HepG2 (cell line): Measurements from ENCODE around the gene KRT77. TPM values are rescaled to one million over a fixed set of nuclear protein-coding genes. Genes with fewer than 3 reads are reported as not detected.

Experiments
- ATAC-seq: fragments of 200-7000 bp; cut with Tn5 transposase; 3 replicates; pipeline ENCODE4 v1.9.1; 2020; ENCODE audit warnings: mild to moderate bottlenecking, moderate library complexity
- BruUV-seq: library from RNA; stranded (reverse); fragments of 400-500 nt; replicated peaks from 2 replicates; lab custom pipeline; 2021; lab: Mats Ljungman, UMichigan
- CTCF ChIA-PET: fragments of 300-600 bp; formaldehyde crosslinking; extraction: SDS; loops from one replicate; lab custom pipeline; 2021; ENCODE audit warnings: low total read pairs, inconsistent platforms, low intra/inter-chr PET ratio; lab: Yijun Ruan, JAX
- POLR2A ChIA-PET: fragments of 350-600 bp; sonication (Branson Sonifier 250); formaldehyde crosslinking; loops from one replicate; lab custom pipeline; 2020; ENCODE audit warnings: antibody characterized with exemption, inconsistent platforms; lab: Yijun Ruan, JAX
- DNase-seq: peaks from one replicate; pipeline ENCODE4 v3.0.0-alpha.2; 2015; ENCODE audit warnings: low spot score
- FAIRE-seq: peaks from 3 replicates; lab custom pipeline; 2011; peaks lifted over from hg19 to GRCh38; lab: Jason Lieb, UNC
- H2AFZ ChIP-seq: one replicate; pipeline ENCODE4 v1.6.1; 2011; ENCODE audit warnings: low read length, inconsistent platforms
- H3K27ac ChIP-seq: fragments of 300-600 bp; 3 replicates; pipeline ENCODE4 v1.8.0; 2011; ENCODE audit warnings: mixed run types, mild to moderate bottlenecking, mixed read lengths, low read length, inconsistent platforms; ENCODE audit not compliant: insufficient read depth; ENCODE audit errors: extremely low read length
- H3K27me3 ChIP-seq, 2 experiments: fragments of 200-600 bp in 1 of 2; 2 replicates in 1 of 2; 3 replicates in 1 of 2; pipeline versions ENCODE4 v1.6.0 to v1.8.0; 2011; ENCODE audit warnings: low read length in 2 of 2, mild to moderate bottlenecking in 2 of 2, moderate library complexity in 2 of 2, inconsistent platforms in 1 of 2; ENCODE audit not compliant: insufficient read depth in 2 of 2, control insufficient read depth in 1 of 2
- H3K36me3 ChIP-seq, 2 experiments: fragments of 200-600 bp in 1 of 2; replicated peaks in 1 of 2; 2 replicates in 1 of 2; 3 replicates in 1 of 2; pipeline versions ENCODE4 v1.5.1 to v1.8.0; 2011; ENCODE audit warnings: low read length in 2 of 2, inconsistent platforms in 1 of 2; ENCODE audit not compliant: insufficient read depth in 2 of 2, control insufficient read depth in 1 of 2
- H3K4me1 ChIP-seq: 2 replicates; pipeline ENCODE4 v1.5.1; 2012; ENCODE audit warnings: low read length, inconsistent platforms; ENCODE audit not compliant: insufficient read depth
- H3K4me2 ChIP-seq: 2 replicates; pipeline ENCODE4 v1.6.0; 2011; ENCODE audit warnings: low read depth, low read length, inconsistent platforms
- H3K4me3 ChIP-seq, 3 experiments: fragments of 200-600 bp in 1 of 3; sonication (generic), shearing (Covaris generic) in 1 of 3; replicated peaks in 1 of 3; 2 replicates each; pipeline ENCODE4 v1.5.1; 2011 to 2016; ENCODE audit warnings: low read length in 3 of 3, inconsistent platforms in 2 of 3, low read depth in 2 of 3, mild to moderate bottlenecking in 2 of 3, control low read depth in 1 of 3, mixed read lengths in 1 of 3; ENCODE audit not compliant: insufficient read depth in 1 of 3
- H3K79me2 ChIP-seq: one replicate; pipeline ENCODE4 v1.6.1; 2011; ENCODE audit warnings: low read length, inconsistent platforms; ENCODE audit not compliant: insufficient read depth
- H3K9ac ChIP-seq: 2 replicates; pipeline ENCODE4 v1.6.0; 2011; ENCODE audit warnings: mild to moderate bottlenecking, low read depth, low read length, inconsistent platforms; ENCODE audit not compliant: insufficient read depth
- H3K9me3 ChIP-seq: 2 replicates; pipeline ENCODE4 v1.5.1; 2012; ENCODE audit warnings: mild to moderate bottlenecking, low read length
- H4K20me1 ChIP-seq: 2 replicates; pipeline ENCODE4 v1.6.0; 2011; ENCODE audit warnings: inconsistent platforms, mild to moderate bottlenecking, low read length, moderate library complexity; ENCODE audit not compliant: insufficient read depth
- AGO1 ChIP-seq: fragments of 200-400 bp; formaldehyde crosslinking; IDR thresholded peaks from 2 replicates; pipeline ENCODE4 v1.6.1; 2017; ENCODE audit warnings: mild to moderate bottlenecking, low read depth, low read length, moderate library complexity; ENCODE audit not compliant: poor library complexity, severe bottlenecking
- ARNTL ChIP-seq: sonication (generic); formaldehyde crosslinking; IDR thresholded peaks from 2 replicates; pipeline ENCODE4 v1.4.0; 2020; ENCODE audit warnings: mild to moderate bottlenecking, missing genetic modification reagents
- ATF5 ChIP-seq: sonication (generic); formaldehyde crosslinking; IDR thresholded peaks from 2 replicates; pipeline ENCODE4 v1.4.0; 2020; ENCODE audit warnings: mild to moderate bottlenecking, low read depth, missing genetic modification reagents
- BCLAF1 ChIP-seq: fragments of 450-650 bp; IDR thresholded peaks from 2 replicates; pipeline ENCODE4 v1.6.1; 2017; ENCODE audit warnings: mild to moderate bottlenecking
- BRD4 ChIP-seq: sonication (generic); formaldehyde crosslinking; IDR thresholded peaks from 2 replicates; pipeline ENCODE4 v1.4.0; 2020; ENCODE audit warnings: missing genetic modification reagents
- NCOA5 ChIP-seq: sonication (generic); formaldehyde crosslinking; IDR thresholded peaks from 2 replicates; pipeline ENCODE4 v1.4.0; 2020; ENCODE audit warnings: missing genetic modification reagents
- SUZ12 ChIP-seq: fragments of 150-350 bp; IDR thresholded peaks from 2 replicates; pipeline ENCODE4 v1.6.1; 2014; ENCODE audit warnings: low read depth, low read length
- TCF12 ChIP-seq, 2 experiments: fragments of 450-650 bp in 1 of 2; sonication (generic) in 1 of 2; formaldehyde crosslinking in 1 of 2; IDR thresholded peaks; 2 replicates each; pipeline versions ENCODE4 v1.6.1 to v1.8.0; 2017 to 2022; ENCODE audit warnings: antibody characterized with exemption in 1 of 2, mild to moderate bottlenecking in 1 of 2, missing genetic modification reagents in 1 of 2, moderate library complexity in 1 of 2
- ZFP91 ChIP-seq: sonication (generic); formaldehyde crosslinking; IDR thresholded peaks from 2 replicates; pipeline ENCODE4 v1.9.0; 2022; ENCODE audit warnings: missing genetic modification reagents, mild to moderate bottlenecking, borderline replicate concordance
- ZNF180 ChIP-seq: sonication (generic); formaldehyde crosslinking; IDR thresholded peaks from 2 replicates; pipeline ENCODE4 v1.4.0; 2020; ENCODE audit warnings: low read depth, missing genetic modification reagents, borderline replicate concordance
- ZNF484 ChIP-seq: sonication (generic); formaldehyde crosslinking; IDR thresholded peaks from 2 replicates; pipeline ENCODE4 v1.5.1; 2020; ENCODE audit warnings: mild to moderate bottlenecking, low read depth, missing genetic modification reagents, borderline replicate concordance
- ZNF510 ChIP-seq: sonication (generic); formaldehyde crosslinking; IDR thresholded peaks from 2 replicates; pipeline ENCODE4 v1.4.0; 2020; ENCODE audit warnings: low read depth, mild to moderate bottlenecking, missing genetic modification reagents
- ZNF546 ChIP-seq: sonication (generic); formaldehyde crosslinking; conservative IDR thresholded peaks from 2 replicates; pipeline ENCODE4 v1.8.1; 2023; ENCODE audit warnings: mild to moderate bottlenecking, missing genetic modification reagents
- ZNF556 ChIP-seq: sonication (generic); formaldehyde crosslinking; IDR thresholded peaks from 2 replicates; pipeline ENCODE4 v1.4.0; 2020; ENCODE audit warnings: mild to moderate bottlenecking, missing genetic modification reagents, borderline replicate concordance
- WGBS: methylation state at CpG from one replicate; pipeline ENCODE4 v1.1.6; 2017; ENCODE audit warnings: low lambda C conversion rate; 5-methylcytosine and 5-hydroxymethylcytosine counted together
- in situ Hi-C: cut with HindIII; loops from 2 replicates; pipeline ENCODE4 v1.10.0; 2017; ENCODE audit warnings: low pct_unique_long_range_greater_than_20kb; ENCODE audit not compliant: extremely low pct_ligation_motif_present
- intact Hi-C: fragments of 100-400 bp; cut with micrococcal nuclease; formaldehyde crosslinking; loops from one replicate; pipeline ENCODE4 v1.10.0; 2022; ENCODE audit not compliant: unreplicated experiment
- polyA plus RNA-seq, 8 experiments: library from polyadenylated mRNA; depleted of rRNA in 3 of 8; stranded (reverse) in 7 of 8; unstranded in 1 of 8; fragments of >200 nt; fragmentation: Illumina TruSeq in 4 of 8; extraction: Trizol in 4 of 8; gene quantifications; 2 replicates each; pipeline versions ENCODE4 v1.2.1 to v1.2.3, GENCODE V29; 2011 to 2016; ENCODE audit warnings: low read depth in 4 of 8, missing spikeins in 1 of 8, mixed read lengths in 1 of 8; ENCODE audit not compliant: insufficient read depth in 1 of 8
- total RNA-seq, 5 experiments: library from RNA; depleted of rRNA; stranded (reverse); fragments of >200 nt; fragmentation: Illumina TruSeq; extraction: Trizol; gene quantifications; 2 replicates each; pipeline ENCODE4 v1.2.3, GENCODE V29; 2016; ENCODE audit warnings: low read depth in 1 of 5
- TF ChIP-seq, protein P1 (sequence below): sonication (generic); formaldehyde crosslinking; IDR thresholded peaks from 2 replicates; pipeline ENCODE4 v1.4.0; 2020; ENCODE audit warnings: mild to moderate bottlenecking, low read depth, missing genetic modification reagents
- TF ChIP-seq, protein P2 (sequence below): IDR thresholded peaks from 2 replicates; pipeline ENCODE4 v1.6.1; 2012; ENCODE audit warnings: inconsistent platforms

The KRT77 gene
- total and polyA plus RNA-seq, 2 of the 13 experiments (the other 11 are each of a cell fraction or from before 2014, with no cell fraction given): not detected

DNA sequence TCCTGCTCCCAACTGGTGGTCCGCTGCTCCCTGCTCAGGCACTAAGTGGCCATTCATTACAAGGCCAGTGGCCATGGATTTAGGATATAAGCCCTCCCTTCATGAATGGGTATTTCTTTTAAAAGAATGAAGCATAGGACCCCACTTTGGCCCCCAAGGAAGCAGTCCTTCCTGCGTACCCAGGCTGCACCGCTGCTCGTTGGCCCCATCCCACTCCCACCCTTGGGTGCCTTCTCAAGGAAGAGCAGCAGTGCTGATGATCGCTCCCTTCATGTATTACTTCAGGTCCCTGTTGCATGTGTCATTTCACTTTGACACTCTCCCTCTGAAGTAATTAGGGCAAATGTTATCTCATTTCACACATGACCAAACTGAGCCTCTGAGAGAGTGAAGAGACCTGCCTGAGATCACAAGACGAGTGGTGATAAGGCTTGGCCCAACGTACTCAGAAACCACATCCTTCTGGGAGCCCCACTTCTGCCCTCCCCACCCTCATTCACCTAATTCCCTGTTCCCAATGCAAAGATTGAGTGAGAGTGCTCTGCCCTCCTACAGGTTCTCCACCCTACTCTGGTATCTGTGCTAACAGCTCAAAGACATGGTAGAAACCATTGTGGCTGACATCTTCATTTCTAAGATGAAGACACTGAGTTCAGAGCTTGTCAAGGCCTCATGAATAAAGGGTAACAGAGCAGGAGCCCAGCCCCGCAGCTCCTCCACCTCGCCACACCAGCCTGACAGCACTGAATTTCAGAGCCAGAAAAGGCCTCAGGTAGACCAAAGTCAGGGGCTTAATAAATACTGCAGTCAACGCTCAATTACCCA is 41.0 kb downstream of the KRT77 start:
- in situ Hi-C loops: no loop called here
- 23% methylated on average over 10 of the region's 10 CpGs for WGBS
- CTCF ChIA-PET: no interaction called here
- TF ChIP-seq ZNF180 (CRISPR knock-in tag) (no peak), ZNF546 (CRISPR knock-in tag) (no peak), ARNTL (CRISPR knock-in tag) (no peak), ZNF484 (CRISPR knock-in tag) (no peak), TCF12 (IDR thresholded peaks at IDR 0.05) (no peak), TCF12 (CRISPR knock-in tag; IDR thresholded peaks at IDR 0.05) (no peak), AGO1 (no peak), BRD4 (CRISPR knock-in tag) (no peak), NCOA5 (CRISPR knock-in tag) (no peak), BCLAF1 (no peak), SUZ12 (no peak), ZNF556 (CRISPR knock-in tag) (no peak), ZNF510 (no peak), ATF5 (CRISPR knock-in tag) (no peak), ZFP91 (no peak)
- TF ChIP-seq, protein P1, sequence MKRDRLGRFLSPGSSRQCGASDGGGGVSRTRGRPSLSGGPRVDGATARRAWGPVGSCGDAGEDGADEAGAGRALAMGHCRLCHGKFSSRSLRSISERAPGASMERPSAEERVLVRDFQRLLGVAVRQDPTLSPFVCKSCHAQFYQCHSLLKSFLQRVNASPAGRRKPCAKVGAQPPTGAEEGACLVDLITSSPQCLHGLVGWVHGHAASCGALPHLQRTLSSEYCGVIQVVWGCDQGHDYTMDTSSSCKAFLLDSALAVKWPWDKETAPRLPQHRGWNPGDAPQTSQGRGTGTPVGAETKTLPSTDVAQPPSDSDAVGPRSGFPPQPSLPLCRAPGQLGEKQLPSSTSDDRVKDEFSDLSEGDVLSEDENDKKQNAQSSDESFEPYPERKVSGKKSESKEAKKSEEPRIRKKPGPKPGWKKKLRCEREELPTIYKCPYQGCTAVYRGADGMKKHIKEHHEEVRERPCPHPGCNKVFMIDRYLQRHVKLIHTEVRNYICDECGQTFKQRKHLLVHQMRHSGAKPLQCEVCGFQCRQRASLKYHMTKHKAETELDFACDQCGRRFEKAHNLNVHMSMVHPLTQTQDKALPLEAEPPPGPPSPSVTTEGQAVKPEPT (CRISPR knock-in tag): no peak
- TF ChIP-seq, protein P2, sequence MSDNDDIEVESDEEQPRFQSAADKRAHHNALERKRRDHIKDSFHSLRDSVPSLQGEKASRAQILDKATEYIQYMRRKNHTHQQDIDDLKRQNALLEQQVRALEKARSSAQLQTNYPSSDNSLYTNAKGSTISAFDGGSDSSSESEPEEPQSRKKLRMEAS: no peak

More for the DNA sequence above, 41.0 kb downstream of the KRT77 start:
- Histone ChIP-seq H3K9ac (no peak overlapping the region), H3K27ac (no peak overlapping the region), H4K20me1 (no peaks in the 10 kb centered on the region), H3K9me3 (no peaks in the 10 kb centered on the region), H3K4me2 (no peak overlapping the region), H2AFZ (no peak overlapping the region), H3K4me1 (no peaks in the 10 kb centered on the region), H3K27me3 (peaks cover 3 to 27% of the 10 kb centered on the region in 2 experiments; a peak in 4 of 5 replicates), H3K36me3 (no peaks in the 10 kb centered on the region), H3K4me3 (no peak overlapping the region), H3K79me2 (no peaks in the 10 kb centered on the region)
- no peak for DNase-seq
- no peak for FAIRE-seq
- no TSS peak for BruUV-seq
- intact Hi-C loops: no loop called here
- no peak for ATAC-seq
- POLR2A ChIA-PET: no interaction called here
